HG02981 (cell line): Measurements from ENCODE around the gene GTSE1.

Source experiments
- ATAC-seq: cut with Tn5 transposase; IDR thresholded peaks from one replicate; pipeline ENCODE4 v1.9.1; 2021; ENCODE audit warnings: mild to moderate bottlenecking, moderate library complexity; ENCODE audit not compliant: unreplicated experiment

The GTSE1 gene

GRCh38 chr22:46350646-46351045, 54.0 kb downstream of the GTSE1 start:
- no peak for ATAC-seq

DNA sequence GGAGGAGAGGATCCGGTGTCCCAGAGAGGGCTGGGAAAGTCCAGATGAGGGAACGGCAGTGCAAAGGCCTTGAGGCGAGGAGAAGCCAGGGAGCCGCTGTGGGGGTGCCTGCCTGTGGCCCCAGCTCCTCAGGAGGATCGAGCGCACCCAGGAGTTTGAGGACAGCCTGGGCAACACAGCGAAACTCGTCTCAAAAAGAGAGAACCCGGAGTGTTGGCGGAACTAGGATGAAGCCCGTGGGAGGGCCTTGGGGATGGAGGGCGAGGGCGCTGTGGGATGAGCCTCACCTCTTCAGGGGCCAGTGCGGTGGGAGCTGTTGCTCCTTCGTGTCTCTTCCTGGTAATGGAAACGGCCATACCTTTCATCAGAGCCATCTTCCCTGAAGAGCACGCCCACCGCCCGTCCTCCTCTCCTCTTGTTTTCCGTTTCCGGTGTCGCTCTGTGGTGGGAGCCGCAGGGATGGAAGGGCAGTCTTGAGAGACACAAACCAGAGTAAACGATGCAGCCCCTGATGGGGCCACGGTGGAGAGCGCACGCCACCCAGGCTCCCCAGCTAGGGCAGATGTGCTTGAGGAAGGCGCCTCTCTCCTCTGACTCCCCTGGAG, 54.6 kb downstream of the GTSE1 start:
- no peak for ATAC-seq

DNA sequence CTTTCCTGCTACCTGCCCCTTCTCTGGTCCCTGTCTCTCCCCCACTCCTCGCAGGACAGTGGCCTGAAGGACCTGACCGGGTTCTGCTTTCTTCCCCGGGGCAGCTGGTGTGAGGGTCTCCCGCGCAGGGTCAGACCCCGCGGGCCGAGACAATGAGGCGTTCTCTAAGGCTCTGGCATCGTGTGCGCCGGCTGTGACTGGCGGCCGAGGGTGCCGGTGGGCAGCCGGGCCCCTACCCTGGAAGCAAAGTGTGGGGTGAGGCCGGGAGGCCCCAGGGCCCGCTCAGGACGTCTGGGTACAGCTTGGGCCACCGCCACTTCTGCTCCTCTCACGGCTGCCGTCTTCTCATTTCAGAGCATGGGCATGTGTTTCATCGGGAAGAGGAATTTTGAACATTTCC, 55.1 kb downstream of the GTSE1 start:
- no peak for ATAC-seq

DNA sequence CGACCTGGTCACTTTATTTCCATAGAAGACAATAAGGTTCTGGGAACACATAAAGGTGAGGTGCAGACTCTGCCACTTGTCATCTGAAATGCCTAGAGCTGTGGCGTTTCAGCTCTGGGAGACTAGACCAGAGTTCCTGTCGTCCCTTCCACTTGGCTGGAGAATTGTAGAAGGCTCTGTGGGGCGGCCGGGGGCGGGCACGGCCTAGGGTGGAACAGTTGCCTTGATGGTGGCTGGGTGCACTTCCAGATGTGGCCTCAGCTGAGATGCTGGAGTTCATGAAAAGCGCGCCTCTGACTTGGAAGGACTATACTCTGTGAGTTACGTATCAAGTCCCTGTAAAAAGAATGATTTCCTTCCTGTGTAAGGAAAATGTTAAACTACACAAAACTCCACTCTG, 55.6 kb downstream of the GTSE1 start:
- no peak for ATAC-seq

DNA sequence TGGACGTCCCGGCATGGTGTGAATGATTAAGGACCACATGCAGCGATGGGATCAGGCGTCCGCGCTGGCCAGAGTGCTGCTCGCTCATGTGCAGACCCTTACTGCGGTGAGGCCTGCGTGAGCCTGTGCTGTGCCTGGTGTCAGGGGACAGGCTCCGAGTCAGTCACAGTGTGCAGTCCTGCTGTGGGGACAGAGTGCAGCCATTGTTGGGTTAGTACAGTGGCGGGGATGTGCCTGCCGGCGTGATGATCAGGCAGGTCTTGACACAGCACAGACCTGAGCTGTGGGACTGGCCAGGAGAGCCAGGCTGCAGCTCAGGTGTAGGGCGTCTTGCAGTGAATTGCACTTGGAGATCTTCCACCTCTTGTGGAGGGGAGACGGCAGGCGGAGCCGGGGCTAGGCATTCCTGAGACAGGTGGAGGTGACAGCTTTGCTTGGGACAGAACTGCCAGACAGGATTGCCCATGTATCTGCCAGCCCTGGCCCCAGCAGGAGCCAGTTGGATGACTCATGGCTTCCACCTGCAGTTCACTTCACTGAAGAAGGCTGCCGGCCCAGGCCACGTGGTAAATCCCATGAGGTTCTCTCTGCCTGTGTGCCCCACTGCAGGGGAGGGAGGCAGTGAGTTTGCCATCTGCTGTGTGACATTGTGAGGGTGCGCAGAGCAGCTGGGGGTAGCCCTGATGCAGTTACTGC, 56.2 kb downstream of the GTSE1 start:
- ATAC-seq: no peak

- no peak for ATAC-seq
Observed at GRCh38 chr22:46353483-46354105, 56.9 kb downstream of the GTSE1 start.

DNA sequence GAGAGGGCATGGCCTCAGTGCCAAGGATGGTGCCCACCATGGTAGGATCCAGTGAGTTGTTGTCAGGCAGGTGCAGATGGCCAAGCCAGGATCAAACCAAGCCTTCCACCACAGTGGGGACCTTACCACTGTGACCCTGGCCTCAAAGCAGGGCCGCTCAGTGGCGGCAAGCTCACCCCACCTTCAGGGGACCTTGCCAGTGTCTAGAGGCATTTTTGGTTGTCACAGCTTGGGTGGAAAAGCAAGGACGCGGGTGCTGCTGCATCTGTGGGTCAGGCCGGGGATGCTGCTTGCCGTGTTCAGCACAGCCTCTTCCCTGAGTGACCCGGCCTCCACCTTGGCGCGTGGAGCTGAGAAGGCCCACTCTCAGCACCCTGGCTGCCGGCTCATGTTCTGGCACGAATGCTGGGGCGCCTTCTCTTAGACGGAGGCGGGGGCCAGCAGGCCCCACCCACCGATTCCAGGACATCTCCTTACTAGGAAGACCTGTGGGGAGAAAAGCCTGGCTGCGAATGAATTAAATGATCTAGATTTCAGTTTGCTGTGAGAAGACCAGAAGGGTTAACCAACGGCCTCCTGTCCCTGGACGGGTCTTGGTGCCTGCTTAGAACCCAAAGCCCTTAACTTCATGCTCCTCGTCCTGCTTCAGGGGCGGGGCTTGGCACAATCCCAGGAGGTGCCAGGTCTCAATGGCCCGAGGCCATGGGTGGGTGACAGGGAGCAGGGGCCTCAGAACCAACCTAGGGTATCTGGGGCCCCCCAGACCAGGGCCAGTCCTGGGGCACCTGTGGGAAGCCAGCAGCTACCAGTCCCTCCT, 57.7 kb downstream of the GTSE1 start:
- no peak for ATAC-seq

DNA sequence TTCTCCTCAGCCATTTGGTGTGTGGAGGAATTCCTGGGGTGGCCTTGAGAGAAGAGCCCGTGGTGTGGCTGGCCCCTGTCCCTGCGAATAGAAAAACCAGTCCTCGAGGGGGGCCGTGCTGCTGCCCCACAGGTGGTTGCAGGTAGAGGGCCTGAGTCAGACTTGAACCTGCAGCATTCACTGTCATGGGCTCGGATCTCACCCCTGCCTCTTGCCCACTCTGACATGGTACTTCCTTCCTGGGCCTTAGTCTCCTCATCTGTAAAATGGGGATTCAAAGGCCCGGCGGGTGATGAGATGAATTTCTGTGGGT, 58.3 kb downstream of the GTSE1 start:
- ATAC-seq: no peak

GRCh38 chr22:46355369-46355995, 58.8 kb downstream of the GTSE1 start:
- ATAC-seq: no peak

DNA sequence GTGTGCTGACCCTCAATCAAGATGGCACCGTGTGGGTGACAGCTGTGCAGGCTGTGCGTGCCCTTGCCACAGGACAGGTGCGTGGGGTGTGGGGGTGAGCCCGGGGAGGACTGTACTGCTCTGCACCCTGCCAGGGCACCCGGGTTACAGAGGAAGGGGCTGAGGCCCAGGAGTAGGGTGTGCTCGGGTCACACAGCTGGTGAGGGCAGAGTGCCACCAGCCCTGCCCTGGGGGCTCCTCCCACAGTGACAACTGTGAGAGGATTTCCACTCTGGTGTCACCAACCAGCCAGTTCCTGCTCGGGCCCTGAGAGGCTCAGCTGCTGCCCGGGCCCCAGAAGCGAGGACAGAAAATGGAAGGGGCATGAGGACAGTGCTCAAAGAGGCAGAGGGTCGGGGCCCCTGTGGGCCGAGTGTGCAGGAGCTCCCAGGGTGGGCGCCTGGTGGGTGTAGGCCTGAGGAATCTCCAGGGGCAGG, 59.4 kb downstream of the GTSE1 start:
- no peak for ATAC-seq

GRCh38 chr22:46356496-46357480, 60.1 kb downstream of the GTSE1 start:
- ATAC-seq: no peak

GRCh38 chr22:46357711-46358520, 61.2 kb downstream of the GTSE1 start:
- ATAC-seq: no peak

DNA sequence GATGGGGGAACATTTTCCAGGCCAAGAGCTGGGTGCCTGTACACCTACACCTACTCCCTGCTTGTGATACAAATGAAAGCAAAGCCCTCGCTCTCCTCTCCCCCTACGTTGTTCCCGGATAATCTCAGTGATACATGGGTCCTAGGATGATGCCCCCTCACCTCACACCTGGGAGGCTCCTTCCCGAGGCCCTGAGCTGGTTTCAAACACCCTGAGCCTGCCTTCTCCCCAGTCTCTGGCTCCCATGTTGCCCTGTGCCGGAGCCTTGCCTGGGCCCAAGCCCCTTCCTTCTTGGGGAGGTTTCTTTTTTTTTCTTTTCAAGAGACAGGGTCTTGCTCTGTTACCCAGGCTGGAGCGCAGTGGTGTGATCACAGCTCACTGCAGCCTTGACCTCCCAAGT, 62.1 kb downstream of the GTSE1 start:
- ATAC-seq: no peak

- no peak for ATAC-seq
Observed at GRCh38 chr22:46359362-46359761, 62.7 kb downstream of the GTSE1 start.

DNA sequence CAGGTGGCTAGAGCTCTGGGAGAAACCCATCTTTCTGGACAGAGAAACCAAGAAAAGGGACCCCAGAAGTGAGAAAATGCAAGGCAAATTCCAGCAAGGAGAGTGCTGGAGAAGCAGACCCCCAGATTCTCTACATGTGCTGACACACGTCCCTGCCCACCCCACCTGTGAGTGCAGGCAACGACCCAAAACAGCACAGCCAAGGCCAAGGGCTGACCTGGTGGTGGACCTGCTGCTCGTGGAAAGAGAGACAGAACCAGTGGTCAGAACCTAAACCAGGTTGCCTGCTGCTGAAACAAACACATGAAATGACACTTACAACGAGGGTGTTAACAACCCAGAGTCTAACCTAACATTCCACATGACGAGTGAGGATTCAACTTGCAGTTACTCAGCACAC, 63.4 kb downstream of the GTSE1 start:
- ATAC-seq: no peak

- no peak for ATAC-seq
Observed at GRCh38 chr22:46360891-46361290, 64.2 kb downstream of the GTSE1 start.

GRCh38 chr22:46361826-46362202, 65.1 kb downstream of the GTSE1 start:
- no peak for ATAC-seq

- ATAC-seq: no peak
Observed at GRCh38 chr22:46362203-46362933, 65.7 kb downstream of the GTSE1 start.
